GM12864 (cell line): ENCODE results near the gene PIGX.

Experiments used
- DNase-seq: peaks from one replicate; pipeline ENCODE4 v3.0.0-alpha.2; 2011; ENCODE audit warnings: low read depth
- H3K4me3 ChIP-seq: 2 replicates; pipeline ENCODE4 v1.5.1; 2011; ENCODE audit warnings: mild to moderate bottlenecking, low read depth, low read length, control low read depth
- CTCF ChIP-seq: IDR thresholded peaks from 2 replicates; pipeline ENCODE4 v1.5.1; 2011; ENCODE audit warnings: low read depth, mild to moderate bottlenecking, moderate library complexity, low read length, control low read depth, inconsistent platforms; ENCODE audit errors: missing control alignments

The PIGX gene

GRCh38 chr3:196763179-196763578 lies 51.0 kb downstream of the PIGX start:
- no peak for DNase-seq
- H3K4me3 ChIP-seq, result no peak overlapping the region
- TF ChIP-seq CTCF, result no peak

GRCh38 chr3:196765454-196765853 lies 53.3 kb downstream of the PIGX start:
- DNase-seq, result no peak
- H3K4me3 ChIP-seq, result no peak overlapping the region
- TF ChIP-seq CTCF, result no peak

GRCh38 chr3:196771067-196771466 lies 58.9 kb downstream of the PIGX start:
- no peak for DNase-seq
- no peak for TF ChIP-seq CTCF
- H3K4me3 ChIP-seq, result no peak overlapping the region

GRCh38 chr3:196772102-196772501 lies 59.9 kb downstream of the PIGX start:
- H3K4me3 ChIP-seq, result no peak overlapping the region
- no peak for TF ChIP-seq CTCF
- no peak for DNase-seq

- TF ChIP-seq CTCF, result no peak
- no peak for DNase-seq
- no peak overlapping the region for H3K4me3 ChIP-seq
These were observed 60.7 kb downstream of the PIGX start for GRCh38 chr3:196772897-196773296.

- DNase-seq, result no peak
- TF ChIP-seq CTCF, result no peak
- no peak overlapping the region for H3K4me3 ChIP-seq
These were observed 62.1 kb downstream of the PIGX start for GRCh38 chr3:196774191-196774820.

- no peak for DNase-seq
- no peak for TF ChIP-seq CTCF
- no peak overlapping the region for H3K4me3 ChIP-seq
These were observed 62.8 kb downstream of the PIGX start for GRCh38 chr3:196774848-196775422.
